Measurements from ENCODE around the gene CCT8. TPM values are rescaled to one million over a fixed set of nuclear protein-coding genes. Genes with fewer than 3 reads are reported as not detected.

The CCT8 gene
- total RNA-seq, 1 donor from 2014 or later: 132 TPM

DNA sequence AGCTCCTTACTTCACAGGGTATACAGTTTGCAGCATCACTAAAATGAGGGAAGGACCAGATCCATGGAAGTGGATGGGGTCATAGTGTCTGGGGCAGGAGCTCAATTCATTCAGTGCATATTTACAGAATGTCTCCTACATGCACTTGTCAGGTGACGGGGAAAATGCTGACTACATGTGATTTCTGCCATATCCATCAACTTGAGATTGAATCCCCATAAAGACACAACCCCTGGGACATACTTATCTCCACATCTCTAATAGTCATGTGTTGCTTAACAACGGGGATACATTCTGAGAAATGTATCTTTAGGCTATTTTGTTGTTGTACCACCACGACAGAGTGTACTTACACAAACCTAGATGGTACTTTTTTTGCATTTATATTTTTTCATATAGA is 66.3 kb downstream of the CCT8 start:
- Mint-ChIP-seq H3K4me1 (ENCODE audit: unreplicated experiment) (peaks cover 25% of the 10 kb centered on the region), H3K9me3 (ENCODE audit: unreplicated experiment) (no peaks in the 10 kb centered on the region), H3K27ac (ENCODE audit: unreplicated experiment) (no peak overlapping the region), H3K36me3 (ENCODE audit: unreplicated experiment) (peaks cover 4% of the 10 kb centered on the region), H3K4me3 (ENCODE audit: unreplicated experiment) (no peak overlapping the region), H3K27me3 (ENCODE audit: unreplicated experiment) (no peaks in the 10 kb centered on the region)
- TF ChIP-seq, protein P1, sequence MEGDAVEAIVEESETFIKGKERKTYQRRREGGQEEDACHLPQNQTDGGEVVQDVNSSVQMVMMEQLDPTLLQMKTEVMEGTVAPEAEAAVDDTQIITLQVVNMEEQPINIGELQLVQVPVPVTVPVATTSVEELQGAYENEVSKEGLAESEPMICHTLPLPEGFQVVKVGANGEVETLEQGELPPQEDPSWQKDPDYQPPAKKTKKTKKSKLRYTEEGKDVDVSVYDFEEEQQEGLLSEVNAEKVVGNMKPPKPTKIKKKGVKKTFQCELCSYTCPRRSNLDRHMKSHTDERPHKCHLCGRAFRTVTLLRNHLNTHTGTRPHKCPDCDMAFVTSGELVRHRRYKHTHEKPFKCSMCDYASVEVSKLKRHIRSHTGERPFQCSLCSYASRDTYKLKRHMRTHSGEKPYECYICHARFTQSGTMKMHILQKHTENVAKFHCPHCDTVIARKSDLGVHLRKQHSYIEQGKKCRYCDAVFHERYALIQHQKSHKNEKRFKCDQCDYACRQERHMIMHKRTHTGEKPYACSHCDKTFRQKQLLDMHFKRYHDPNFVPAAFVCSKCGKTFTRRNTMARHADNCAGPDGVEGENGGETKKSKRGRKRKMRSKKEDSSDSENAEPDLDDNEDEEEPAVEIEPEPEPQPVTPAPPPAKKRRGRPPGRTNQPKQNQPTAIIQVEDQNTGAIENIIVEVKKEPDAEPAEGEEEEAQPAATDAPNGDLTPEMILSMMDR (IDR thresholded peaks at IDR 0.05): no peak
- DNase-seq (ENCODE audit: extremely low spot score, unreplicated experiment): no peak

Other genes with a start within 250 kb of the CCT8 start
- gene LTN1, start 80.8 kb downstream of the CCT8 start, total RNA-seq: 25.6 and 26.2 TPM in 2 replicates
- 10.9 and 11.2 TPM in 2 replicates for gene RWDD2B, start 54.3 kb downstream of the CCT8 start, total RNA-seq
- gene USP16, start 49.0 kb downstream of the CCT8 start, total RNA-seq: 27.7 and 28.5 TPM in 2 replicates
- 1.8 and 2.4 TPM in 2 replicates for gene MAP3K7CL, start 57.0 kb upstream of the CCT8 start, total RNA-seq
- gene BACH1, start 225.3 kb upstream of the CCT8 start, total RNA-seq: 93.8 and 95.0 TPM in 2 replicates